Omental fat pad (tissue), 4 donors: ENCODE results near the gene HSPB7. TPM values are rescaled to one million over a fixed set of nuclear protein-coding genes. Genes with fewer than 3 reads are reported as not detected.
A peak's percentile ranks its signal among the peaks of the same experiment; 100 is the strongest.
"Not testable (repeated sequence)": the region's sequence is repeated elsewhere in the genome, so short reads cannot be mapped to it uniquely, and the experiment has no call there.

ENCODE experiments used
- ATAC-seq: fragments of 150-250 bp; one replicate; pipeline ENCODE4 v1.9.1; 2016; ENCODE audit warnings: mild to moderate bottlenecking, moderate library complexity; ENCODE audit not compliant: low FRiP score
- DNase-seq: peaks from one replicate; pipeline ENCODE4 v3.0.0-alpha.2; 2019; ENCODE audit warnings: low spot score
- total RNA-seq, 4 donors: library from RNA; depleted of rRNA; stranded (reverse); fragments of >200 nt; gene quantifications; one replicate each; pipeline ENCODE4 v1.1.0, GENCODE V29; 2016
- TF ChIP-seq, protein P1 (sequence below), 3 donors: fragments of 450-650 bp; IDR thresholded peaks; one replicate each; pipeline ENCODE4 v1.5.1; 2016 to 2017; ENCODE audit warnings: antibody characterized with exemption in 3 of 3, mild to moderate bottlenecking in 3 of 3, moderate library complexity in 2 of 3

Gene HSPB7
- total RNA-seq, 4 donors from 2014 or later, result 65.7 to 157 (median 128) TPM

DNA sequence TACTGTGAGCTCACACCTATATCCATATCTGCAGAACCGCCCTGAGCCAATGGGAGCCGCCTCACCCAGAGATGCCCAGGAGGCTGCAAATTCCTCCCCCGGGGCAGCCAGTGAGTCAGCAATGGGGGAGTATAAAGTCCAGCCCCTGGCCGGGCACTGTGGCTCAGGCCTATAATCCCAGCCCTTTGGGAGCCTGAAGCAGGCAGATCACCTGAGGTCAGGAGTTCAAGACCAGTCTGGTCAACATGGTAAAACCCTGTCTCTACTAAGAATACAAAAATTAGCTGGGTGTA, 20.7 kb upstream of the HSPB7 start:
- no peak for DNase-seq
- TF ChIP-seq, protein P1, sequence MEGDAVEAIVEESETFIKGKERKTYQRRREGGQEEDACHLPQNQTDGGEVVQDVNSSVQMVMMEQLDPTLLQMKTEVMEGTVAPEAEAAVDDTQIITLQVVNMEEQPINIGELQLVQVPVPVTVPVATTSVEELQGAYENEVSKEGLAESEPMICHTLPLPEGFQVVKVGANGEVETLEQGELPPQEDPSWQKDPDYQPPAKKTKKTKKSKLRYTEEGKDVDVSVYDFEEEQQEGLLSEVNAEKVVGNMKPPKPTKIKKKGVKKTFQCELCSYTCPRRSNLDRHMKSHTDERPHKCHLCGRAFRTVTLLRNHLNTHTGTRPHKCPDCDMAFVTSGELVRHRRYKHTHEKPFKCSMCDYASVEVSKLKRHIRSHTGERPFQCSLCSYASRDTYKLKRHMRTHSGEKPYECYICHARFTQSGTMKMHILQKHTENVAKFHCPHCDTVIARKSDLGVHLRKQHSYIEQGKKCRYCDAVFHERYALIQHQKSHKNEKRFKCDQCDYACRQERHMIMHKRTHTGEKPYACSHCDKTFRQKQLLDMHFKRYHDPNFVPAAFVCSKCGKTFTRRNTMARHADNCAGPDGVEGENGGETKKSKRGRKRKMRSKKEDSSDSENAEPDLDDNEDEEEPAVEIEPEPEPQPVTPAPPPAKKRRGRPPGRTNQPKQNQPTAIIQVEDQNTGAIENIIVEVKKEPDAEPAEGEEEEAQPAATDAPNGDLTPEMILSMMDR (IDR thresholded peaks at IDR 0.05), result no peak
- no peak for ATAC-seq

DNA sequence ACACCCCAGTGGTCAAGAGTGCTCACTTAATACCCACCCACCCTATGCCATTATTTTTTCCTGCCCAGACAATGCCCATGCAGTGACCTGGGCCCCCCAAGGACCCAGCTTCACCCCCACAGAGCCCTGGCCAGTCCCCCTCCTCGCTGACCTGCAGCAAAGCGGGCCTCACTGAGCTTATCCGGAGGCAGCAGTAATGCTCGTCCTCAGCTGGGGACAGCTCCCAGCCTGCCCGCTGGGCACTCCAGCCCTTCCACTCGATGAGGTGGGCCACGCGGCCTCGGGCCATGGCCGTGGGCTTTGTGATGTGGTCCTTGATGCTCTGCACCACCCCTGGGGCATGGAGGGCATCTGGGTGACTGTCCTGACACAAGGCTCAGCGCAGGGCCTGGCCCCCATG, 18.6 kb upstream of the HSPB7 start:
- not testable (repeated sequence) for DNase-seq, ATAC-seq

DNA sequence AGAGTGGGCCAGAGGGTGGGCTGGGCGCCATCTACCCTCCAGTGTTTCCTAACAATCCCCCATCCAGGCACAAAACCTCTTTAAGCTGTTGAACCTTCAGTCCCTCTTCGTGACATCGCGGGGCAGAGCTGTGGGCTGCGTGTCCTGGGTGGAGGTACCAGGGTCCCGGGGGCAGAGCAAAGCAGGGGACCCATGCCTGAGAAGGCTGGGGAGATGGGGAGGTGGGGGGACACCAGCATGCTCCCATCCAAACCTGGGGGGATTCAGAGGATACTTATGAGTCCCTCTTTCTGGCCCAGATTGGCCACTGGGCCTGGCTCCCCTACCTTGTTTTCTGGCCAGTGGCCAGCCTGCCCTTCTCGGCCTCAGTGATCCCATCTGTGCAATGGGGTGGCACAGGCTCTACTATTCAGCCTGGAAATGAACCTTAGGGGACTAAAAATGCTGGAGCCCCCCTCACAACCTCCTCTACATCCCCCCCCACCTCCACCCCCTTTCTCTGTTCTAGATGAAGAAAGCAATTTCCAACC, 15.3 kb upstream of the HSPB7 start:
- ATAC-seq, DNase-seq: not testable (repeated sequence)

DNA sequence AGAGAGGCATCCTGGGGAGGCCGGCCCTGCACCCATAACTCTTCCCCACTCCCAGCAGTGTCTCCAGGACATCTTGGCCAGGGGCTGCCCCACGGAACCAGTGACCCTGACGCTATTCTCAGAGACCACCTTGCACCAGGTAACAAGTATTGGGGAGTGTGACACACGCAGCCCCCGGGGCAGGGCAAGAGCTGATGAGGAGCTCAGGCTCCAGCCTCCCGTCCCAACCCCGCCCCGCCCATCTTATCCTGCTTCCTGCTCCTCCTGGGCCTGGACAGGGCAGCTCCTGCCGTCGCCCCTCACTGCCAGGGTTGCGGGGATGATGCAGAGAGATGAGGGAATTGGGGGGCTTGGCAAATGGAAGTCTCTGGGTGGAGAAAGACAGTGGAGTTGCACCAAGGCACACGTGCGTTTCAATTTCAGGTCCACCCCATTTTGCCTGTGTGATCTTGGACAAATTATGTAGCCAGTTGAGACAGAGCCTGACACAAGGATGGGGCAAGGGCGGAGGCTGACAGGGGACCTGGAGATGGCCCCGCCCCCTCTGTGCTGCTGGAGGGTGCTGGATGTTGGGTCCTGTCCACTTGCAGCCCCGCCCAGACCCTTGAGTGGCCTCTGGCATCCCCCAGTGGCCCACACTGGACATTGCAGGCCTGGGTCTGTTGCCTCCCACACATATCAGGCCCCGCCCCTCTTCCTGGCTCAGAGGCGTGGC, 14.7 kb upstream of the HSPB7 start:
- DNase-seq (peak; percentile 66), ATAC-seq (peak; percentile 77)
- TF ChIP-seq, protein P1 (IDR thresholded peaks at IDR 0.05), result peak in 2 of 3 donors; percentile 62 to 86

DNA sequence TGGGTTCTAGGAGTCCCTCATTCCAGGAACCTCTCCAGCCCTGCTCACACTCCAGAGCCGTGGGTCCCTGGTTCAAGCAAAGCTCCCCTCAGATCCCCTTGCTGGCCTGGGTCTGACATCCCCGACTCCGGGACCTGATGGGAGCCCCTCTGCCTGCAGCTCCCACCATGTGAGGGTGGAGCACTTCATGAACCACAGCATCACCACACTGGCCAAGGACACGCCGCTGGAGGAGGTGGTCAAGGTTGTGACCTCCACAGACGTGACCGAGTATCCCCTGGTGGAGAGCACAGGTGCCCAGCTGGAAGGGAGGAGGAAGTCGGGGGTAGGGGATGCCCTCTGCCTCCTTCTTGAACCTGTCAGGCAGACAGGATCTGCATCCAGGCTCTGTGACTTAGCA, 13.7 kb upstream of the HSPB7 start:
- ATAC-seq (no peak), DNase-seq (no peak)
- TF ChIP-seq, protein P1 (IDR thresholded peaks at IDR 0.05), result no peak

DNA sequence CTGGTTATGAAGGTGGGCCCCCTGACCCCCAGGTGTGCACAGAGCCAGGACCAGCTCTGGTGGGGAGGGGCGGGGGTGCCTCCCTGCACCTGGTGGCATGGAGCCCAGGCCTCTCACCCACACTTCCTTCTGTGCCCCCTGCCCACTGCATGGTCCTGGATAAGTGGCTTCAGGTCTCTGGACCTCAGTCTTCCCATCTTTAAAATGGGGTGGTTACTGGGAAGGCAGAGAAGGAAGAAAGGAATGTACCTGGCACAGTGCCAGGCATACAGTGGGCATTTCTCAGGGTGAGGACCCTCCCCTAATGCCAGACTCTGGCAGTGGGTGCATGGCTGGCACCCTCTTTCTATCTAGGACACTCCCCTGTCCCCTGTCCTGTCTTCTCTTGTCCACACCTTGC, 11.4 kb upstream of the HSPB7 start:
- DNase-seq, result no peak

DNA sequence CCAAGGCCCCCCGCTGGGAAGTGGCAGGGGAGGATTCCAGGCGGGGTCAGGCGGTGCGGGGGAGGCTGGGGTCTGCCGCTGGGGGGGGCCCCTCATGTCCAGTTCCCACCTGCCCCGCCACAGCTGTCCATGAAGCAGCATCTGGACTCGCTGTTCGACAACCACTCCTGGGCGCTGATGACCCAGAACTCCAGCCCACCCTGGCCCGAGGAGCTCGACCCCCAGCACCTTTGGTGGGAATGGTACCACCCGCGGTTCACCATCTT, 11.1 kb upstream of the HSPB7 start:
- ATAC-seq, DNase-seq: not testable (repeated sequence)

More for the DNA sequence above, 11.4 kb upstream of the HSPB7 start:
- TF ChIP-seq, protein P1 (IDR thresholded peaks at IDR 0.05), result no peak
- no peak for ATAC-seq

DNA sequence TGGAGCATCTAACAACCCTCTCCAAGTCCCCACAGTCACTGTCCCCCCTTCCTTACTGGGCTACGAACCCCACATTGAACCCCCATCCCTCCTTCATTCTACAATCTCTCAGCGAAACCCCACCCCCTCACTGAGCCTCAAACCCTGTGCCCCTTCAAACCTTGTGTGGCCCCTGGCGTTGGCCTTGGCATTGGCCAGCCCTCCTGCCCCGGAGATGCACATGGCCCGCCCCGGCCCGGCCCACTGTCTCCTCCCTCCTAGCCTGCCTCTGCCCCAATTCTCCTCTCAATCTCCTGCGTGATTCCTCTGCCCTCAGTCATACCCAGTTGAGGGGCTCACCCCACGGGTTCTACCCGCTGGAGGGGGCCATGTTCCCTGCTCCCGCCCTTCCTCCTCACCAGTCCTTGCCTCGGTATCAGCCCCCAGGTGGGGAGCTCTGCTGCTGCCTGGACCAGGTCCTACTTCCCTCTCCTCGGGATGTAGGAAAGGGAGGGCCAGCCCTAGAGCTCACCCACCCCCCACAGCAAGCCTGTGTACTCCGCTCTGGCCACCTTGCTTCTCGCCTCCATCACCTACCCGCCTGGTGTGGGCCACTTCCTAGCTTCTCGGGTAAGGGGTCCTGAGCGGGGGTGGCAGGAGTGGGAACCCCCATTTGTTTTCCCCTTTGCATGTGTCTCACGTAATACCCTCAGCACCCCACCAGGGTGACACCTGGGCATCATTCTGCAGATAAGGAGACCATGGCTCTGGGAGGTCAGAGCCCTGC, 10.6 kb upstream of the HSPB7 start:
- ATAC-seq, result no peak
- TF ChIP-seq, protein P1 (IDR thresholded peaks at IDR 0.05), result no peak
- no peak for DNase-seq
